NCI-H2081 (cell line): ENCODE data around the gene ADPRHL1.
"Not testable (repeated sequence)": the region's sequence is repeated elsewhere in the genome, so short reads cannot be mapped to it uniquely, and the experiment has no call there.

Experiments
- DNase-seq, 2 experiments: peaks; one replicate each; lab custom pipeline; 2025; lab: John Stamatoyannopoulos, UW

Gene ADPRHL1

DNA sequence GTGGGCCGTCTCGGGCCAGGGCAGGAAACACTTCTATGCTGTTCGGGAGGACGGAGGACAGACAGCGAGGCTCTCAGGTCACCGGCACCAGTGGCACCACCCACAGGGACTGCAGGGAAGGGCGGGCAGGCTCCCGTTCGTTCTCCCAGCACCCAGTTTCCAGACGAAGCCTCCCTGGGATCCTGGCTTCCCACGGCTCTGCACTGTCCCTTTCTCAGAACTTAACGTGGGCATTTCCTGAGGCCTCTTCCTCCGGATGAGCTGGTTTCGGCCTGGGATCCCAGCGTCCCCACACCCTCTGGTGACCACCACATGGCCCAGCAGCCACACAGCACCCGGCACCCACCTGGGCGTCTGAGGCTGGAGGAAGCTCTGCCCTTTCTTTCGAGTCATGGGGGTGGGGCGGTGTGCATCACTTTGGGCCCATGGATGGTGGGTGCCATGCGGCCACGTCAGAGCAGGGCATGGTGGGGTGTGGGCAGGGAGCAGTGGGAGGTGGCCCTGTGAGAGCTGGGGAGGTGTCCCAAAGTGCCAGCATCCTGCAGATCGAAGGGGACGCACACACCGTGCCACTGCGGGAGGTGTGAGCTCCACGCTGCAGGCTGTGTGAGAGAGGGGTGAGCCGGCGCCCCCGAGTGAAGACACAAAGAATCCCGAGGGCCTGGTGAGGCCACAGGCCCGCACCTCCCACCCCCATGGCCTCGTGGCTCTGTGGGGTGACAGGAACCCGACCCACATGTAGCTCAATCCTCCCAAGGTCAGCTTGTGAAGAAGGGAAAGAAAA is 50.6 kb downstream of the ADPRHL1 start:
- no peak for DNase-seq

DNA sequence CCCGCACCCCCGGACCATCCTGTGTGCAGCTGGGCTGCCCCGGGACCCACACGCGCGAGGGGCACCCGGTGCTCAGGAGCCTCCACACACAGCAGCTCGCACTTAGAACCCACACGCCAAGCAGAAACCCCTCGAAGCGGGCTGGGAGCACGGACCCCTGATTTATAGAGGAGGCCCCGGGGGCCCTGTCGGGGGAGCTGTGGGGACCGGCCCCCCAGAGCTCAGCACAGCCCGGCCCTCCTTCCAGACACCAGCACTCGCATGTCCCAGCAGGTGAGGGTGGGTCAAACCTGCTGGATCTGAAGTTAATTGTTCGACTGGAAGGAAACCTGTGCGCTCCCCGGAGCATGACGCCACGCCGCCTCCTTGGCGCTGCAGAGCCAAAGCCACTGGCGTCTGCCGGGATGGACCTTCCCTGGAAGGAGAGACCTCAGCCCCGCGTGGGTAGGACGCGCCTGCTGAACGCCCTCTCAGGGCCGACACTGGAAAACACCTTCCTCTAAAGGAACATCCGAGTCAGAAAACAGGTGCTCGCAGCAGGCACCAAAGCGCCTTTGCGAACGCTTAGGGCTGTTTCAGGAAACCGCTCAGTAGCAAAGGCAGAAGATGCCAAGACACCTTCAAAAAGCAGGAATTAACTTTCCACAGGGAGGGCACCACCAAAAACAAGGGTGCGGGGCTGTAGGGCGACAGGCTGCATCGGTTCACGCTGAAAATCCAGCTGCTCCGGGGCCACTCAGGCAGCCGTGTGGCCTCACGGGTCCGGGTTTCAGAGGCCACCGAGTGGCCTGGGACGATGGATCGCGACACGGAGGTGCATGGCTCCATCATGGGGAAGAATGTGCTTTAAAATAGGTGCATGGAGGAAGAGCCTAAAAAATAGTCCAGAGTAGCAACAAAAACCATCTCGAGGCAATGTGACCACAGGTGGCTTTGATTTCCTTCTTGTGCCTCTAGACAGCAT is 51.6 kb downstream of the ADPRHL1 start:
- no peak for DNase-seq

DNA sequence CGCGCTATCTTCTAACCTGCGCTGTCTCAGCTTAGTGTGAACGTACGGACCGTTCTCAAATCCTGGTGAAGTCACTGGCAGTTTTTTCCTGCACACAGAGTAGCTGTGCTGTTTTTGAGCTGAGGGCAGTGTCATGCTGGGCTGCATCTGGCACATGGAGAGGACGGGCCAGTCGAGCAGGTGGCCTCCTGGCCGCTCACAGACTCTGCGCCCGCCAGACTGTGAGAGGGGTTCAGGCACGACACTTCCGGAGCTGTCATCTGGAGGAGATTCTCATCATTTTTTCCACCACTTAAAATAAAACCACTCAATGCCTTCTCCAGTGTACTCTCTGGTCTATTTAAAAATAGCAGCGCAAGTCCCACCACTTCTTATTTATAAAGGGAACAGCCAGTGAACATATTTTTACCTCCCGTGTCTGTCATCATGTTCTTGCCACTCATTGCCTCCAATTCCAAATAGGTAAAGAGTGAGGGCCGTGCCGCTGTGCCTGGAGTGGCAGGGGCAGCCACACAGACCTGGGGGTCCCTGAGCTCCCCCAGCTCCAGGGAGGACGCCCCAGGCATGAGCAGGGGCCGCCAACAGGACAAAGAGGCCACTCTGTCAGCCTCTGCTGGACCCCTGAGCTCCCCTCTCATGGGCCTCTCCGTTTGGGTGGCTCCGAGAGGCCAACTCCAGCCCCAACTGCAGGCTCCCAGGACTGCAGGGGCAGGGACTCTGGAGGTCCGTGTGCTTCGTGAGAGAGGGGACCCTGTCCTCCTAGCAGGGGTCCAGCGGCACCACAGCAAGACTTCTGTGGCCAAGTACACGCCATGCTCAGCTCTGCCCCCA is 52.5 kb downstream of the ADPRHL1 start:
- DNase-seq, result no peak

DNA sequence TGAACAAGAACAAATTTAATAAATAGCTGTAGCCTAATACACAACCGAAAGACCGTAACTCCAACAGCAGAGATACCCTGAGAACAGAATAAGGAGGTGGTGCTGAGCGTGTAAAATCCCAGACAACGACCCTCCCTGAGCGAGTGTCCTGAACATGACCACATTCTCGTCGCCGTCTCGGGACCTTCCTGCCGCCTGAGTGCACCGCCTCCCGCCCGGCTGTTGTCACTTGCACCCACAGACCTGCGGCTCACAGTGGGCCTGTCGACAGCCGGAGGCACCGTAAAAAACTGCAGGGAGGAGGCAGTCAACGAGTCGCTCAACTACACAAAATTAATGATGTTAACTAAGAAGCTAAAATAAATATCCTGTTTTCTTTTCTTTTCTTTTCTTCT is 53.5 kb downstream of the ADPRHL1 start:
- DNase-seq, result no peak

DNA sequence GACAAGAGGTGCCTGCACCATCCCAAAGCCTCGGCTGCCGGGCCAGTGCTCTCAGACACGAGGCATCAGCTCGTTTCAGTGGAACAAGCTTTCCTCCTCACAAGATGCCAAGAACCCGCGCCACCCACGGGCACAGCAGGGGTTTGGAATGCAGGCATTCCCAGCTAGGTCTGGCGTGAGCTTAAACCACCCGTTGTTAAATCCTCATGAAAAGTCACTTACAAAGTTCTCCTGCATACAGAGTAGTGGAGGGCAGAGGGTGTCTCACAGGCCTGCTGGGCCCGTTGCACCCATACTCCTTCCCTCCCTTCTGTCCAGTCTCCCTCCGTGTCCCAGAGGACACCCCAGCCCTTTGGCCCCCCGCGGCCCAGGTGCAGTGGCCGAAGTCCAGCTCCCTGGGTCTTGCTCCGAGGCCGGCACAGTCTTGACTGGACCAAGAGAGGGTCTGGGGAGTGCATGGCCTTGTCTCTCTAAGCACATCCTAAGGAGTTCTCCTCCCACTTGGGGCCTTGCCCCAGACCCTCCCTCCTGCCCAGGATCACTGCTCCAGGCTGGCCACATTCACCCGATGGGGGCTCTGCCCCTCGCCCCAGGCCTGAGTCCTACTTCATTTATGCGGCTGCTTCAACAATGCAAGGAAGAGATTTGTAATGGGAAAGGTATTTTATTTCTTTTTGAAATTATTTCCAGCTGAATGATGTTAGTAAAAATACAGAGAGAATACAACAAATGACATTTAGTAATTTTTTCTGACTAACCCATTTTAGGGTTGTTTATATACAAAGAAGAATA is 54.1 kb downstream of the ADPRHL1 start:
- DNase-seq, result no peak

DNA sequence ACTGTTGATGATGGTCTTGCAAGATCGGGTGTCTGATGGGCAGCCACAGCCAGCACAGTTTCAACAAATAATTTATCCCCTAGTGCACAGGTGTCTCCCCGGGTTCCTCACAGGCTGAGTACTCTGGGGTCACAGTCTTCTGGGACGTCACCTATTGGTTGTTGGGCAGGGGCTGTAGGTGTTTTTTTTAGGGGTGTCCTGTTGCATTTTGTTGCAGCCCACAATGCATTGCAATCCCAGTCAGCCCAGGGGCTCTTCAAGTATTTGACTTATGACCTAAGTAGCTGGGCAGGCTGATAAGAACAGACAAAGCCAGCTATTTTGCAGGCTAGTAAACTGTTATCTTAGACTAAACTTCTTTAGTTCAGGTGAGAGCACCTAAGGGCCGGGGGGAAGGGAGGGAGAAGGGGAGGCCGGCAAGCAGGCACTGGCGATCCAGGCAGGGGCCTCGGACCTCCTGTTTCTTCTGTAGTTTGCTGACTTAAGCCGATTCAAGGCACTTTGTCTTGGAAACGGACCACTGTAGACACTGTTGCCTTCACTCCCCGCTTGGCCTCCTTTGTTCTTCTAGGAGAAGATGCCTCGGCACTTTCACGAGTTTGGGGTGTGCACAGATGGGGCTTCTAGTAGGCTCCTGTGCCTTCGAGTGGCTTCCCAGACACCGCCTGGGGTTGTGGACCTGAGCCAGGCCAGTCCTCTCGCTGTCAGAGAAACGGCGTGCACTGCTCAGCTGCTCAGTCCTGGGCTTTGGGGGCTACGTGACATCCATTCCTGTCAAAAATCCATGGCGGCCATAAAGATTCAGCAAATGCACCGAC is 55.5 kb downstream of the ADPRHL1 start:
- no peak for DNase-seq

DNA sequence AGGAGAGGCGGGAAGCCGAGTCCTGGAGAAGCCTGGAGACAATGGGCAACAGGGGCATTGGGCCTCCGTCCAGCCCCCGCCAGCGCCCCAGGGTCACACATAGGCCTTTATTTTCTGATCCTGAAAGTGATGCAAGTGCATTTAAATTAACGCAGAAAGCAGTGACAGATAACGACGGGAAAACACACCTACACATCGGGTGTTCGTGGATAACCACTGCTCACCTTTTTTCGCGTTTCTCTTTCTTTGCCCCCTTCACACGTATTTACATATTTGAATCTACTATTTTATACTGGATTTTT is 59.0 kb downstream of the ADPRHL1 start:
- no peak for DNase-seq

DNA sequence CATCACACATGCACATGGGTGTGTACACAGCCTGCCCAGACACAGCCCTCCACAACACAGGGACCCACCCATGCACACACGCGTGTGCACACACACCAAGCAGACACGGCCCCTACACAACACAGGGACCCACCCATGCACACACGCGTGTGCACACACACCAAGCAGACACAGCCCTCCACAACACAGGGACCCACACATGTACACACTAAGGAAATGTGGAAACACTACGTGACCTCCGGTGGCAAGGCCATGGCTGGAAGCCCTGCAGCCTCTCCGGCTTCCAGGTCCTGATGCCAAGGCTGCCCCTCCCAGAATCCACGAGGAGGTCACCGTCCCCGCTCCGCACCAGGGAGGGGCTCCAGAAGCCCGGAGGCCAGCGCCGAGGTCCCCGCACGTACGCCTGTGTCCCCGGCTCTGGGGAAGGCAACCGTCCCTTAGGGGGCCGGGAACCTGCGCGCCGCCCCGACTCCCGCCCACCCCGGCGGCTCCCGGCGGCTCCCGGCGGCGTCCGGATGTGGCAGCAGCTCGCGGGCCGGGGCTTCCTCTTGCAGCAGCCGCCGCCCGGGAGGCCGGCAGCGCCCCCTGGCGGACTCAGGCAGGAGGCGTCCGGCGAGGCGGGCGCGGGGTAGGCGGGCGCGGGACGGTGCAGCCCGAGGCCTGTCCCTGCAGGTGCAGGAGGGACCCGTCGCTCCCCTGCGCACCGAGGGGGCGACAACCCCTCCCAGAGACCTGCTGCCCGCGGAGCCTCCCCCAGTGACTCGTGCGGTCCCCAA is 59.5 kb downstream of the ADPRHL1 start:
- peak; percentile 72 to 74 for DNase-seq

DNA sequence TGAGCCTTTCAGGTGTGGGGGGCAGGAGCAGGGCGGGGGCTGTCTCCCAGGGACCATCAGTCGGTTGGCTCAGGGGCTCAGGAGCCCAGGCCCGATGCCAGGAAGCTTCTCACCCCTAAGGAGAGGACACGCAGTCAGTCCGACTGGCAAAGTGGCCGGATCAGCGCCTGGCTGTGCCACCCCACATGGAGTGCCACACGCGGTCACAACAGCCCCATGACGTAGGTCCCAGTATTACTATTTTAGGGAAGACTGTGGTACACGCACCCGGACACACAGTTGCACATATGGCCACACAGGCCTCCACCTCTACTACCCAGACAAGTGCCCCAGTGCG is 60.1 kb downstream of the ADPRHL1 start:
- DNase-seq, result no peak

DNA sequence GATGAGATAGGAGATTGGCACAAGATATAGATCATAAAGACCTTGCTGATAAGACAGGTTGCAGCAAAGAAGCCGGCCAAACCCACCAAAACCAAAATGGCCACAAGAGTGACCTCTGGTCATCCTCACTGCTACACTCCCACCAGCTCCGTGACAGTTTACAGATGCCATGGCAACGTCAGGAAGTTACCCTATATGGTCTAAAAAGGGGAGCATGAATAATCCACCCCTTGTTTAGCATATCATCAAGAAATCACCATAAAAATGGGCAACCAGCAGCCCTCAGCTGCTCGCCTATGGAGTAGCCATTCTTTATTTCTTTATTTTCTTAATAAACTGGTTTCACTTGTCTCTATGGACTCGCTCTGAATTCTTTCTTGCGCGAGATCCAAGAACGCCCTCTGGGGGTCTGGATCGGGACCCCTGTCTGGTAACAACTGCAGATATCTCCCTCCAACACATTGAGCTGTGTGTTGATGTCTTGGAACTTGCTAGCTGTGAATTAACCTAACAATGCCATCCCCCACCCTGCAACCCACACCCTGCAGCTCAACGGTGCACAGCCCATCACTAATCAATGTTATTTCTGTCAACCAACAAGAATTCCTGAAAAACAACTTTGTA is 62.3 kb downstream of the ADPRHL1 start:
- no peak for DNase-seq

DNA sequence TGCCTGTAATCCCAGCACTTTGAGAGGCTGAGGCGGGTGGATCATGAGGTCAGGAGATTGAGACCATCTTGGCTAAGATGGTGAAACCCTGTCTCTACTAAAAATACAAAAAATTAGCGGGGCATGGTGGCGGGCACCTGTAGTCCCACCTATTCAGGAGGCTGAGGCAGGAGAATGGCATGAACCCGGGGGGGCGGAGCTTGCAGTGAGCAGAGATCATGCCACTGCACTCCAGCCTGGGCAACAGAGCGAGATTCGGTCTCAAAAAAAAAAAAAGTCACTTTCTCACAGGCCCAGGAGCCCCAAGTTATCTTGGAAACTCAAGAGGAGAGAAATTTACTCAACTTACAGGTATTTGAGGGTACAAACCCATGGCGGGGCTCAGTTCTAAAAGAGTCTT is 63.7 kb downstream of the ADPRHL1 start:
- DNase-seq, result not testable (repeated sequence)

DNA sequence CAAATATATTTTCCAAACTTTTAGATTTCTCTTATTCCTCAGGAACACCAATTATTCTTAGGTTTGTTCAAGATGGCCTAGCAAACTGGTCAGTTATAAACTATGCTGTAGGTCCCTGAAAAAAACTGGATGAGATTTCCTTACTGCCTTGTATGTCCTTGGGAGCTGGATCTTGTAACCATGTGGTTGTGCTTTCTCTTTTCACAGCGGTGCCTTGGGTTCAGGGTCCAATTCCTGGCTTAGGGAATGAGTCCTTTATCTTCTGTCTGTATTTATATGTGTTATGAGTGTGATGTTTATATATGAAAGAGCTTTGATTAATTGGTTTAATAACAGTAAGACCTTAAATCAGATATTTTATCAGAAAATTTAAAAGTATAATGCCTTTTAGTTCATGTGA is 65.9 kb downstream of the ADPRHL1 start:
- no peak for DNase-seq

DNA sequence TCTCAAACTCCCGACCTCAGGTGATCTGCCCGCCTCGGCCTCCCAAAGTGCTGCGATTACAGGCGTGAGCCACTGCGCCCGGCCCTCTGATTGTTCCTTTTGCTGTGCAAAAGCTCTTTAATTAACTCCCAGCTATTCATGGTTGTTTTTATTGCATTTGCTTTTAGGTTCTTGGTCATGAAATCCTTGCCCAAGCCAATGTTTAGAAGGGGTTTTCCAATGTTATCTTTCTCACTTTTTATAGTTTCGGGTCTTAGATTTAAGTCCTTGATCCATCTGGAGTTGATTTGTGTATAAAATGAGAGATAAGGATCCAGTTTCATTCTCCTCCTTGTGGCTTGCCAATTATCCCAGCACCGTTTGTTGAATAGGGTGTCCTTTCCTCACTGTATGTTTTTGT is 70.2 kb downstream of the ADPRHL1 start:
- no peak for DNase-seq

DNA sequence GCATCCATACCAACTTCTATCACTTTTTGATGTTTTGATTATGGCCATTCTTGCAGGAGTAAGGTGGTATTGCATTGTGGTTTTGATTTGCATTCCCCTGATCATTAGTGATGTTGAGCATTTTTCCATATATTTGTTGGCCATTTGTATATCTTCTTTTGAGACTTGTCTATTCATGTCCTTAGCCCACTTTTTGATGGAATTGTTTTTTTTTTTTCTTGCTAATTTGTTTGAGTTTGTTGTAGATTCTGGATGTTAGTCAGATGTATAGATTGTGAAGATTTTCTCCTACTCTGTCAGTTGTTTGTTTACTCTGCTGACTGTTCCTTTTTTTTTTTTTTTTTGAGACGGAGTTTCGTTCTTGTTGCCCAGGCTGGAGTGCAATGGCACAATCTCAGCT is 70.7 kb downstream of the ADPRHL1 start:
- DNase-seq, result not testable (repeated sequence)

DNA sequence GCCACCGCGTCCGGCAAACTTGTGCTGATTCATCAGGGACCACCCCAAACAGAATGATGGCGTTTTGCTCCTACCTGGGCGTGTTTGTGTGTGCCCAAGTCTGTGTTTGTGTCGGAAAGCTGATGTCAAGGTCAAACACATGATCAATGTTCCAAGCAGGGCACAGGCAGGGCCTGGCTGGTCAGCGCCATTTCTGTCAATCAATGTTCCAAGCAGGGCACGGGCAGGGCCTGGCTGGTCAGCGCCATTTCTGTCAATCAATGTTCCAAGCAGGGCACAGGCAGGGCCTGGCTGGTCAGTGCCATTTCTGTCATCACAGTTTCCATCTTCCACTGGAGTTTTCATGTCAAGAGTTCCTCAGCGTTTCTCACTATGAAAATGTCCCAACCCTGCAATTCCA is 74.5 kb downstream of the ADPRHL1 start:
- DNase-seq, result no peak

DNA sequence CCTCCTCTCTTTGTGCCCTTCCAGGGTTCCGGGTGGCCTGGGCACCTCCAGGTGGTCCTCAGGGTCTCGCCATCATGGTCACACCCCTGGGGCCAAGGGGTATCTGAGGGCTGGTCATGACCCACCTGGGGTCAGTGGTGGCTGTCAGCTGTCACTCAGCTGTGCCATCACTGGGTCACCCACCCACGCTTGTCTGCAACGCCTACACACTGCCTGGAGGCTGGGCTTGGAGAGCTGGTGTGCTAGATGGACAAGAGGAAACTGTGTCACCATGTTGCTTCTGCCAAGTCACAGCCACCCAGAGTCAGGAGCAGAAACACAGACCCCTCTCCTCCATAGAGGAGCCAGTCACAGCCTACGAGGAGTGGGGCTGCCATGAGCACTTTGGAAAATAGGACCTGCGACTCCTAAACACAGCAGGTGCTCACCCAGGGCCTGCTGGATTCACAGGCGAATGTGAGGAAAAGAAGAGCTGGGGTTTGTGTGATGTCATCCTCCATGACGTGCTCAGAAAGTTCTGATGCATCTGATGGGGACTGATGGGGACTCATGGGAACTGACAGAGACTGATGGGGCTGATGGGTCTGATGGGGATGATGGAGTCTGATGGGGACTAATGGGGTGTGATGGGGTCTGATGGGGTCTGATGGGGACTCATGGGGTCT is 78.6 kb downstream of the ADPRHL1 start:
- DNase-seq, result no peak

DNA sequence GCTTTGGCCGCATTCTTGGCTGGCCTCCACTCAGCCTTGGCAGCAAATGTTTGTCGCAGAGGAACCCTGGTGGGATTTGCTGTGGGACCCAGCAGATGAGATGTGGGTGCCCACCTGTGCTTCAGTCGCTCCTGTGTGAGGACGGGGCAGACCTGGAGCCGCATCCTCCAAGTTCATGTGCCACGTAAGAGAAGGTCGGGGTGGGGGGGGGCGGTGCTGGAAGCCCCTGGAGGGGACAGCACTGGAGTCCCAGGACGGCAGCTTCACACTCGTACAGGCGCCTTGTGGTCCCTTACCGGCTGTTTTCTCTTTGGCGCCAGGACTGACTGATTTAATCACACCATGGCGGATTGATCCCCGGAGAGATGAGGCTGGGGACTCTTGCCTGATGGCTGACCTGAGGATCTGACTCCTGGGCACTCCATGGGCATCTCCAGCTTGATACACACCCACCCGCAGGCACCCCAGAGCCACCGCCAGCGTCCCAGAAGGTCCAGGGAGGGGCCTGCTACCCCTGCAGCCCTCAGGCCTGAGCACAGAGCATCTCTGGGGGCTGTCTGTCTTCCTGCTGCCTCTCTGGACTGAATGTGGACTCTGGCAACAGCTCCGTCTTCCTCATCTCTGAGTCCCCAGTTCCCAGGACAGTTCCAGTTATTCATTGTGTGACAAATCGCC is 79.3 kb downstream of the ADPRHL1 start:
- DNase-seq, result no peak

DNA sequence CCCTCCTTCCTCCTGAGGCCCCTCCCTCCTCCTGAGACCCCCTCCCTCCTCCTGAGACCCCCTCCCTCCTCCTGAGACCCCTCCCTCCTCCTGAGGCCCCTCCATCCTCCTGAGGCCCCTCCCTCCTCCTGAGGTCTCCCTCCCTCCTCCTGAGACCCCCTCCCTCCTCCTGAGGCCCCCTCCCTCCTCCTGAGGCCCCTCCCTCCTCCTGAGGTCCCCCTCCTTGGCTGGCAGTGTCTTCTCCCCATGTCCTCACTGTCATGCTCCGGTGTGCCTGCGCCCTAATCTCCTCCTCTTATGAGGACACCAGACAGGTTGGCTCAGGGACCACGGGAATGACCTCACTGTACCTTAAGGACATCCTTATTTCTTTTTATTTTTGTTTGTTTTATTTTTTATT is 81.6 kb downstream of the ADPRHL1 start:
- DNase-seq, result not testable (repeated sequence)
